Gastrocnemius medialis (tissue), 4 donors: ENCODE results near the gene C17orf78. TPM values are rescaled to one million over a fixed set of nuclear protein-coding genes. Genes with fewer than 3 reads are reported as not detected.

Experiments used
- ATAC-seq, 2 donors: fragments of 150-250 bp; one replicate each; pipeline ENCODE4 v1.9.1; 2016
- DNase-seq, 2 donors: peaks; one replicate each; pipeline ENCODE4 v3.0.0-alpha.2; 2019
- H3K27ac ChIP-seq, 4 donors: fragments of 200-600 bp; sonication (generic); 1 replicate in 1 of 4; 2 replicates in 3 of 4; pipeline ENCODE4 v1.5.1; 2016 to 2018; ENCODE audit warnings: mild to moderate bottlenecking in 2 of 4, moderate library complexity in 1 of 4
- H3K27me3 ChIP-seq, 3 donors: fragments of 200-600 bp; sonication (generic) in 2 of 3; 1 replicate in 1 of 3; 2 replicates in 2 of 3; pipeline versions ENCODE4 v1.5.1 to v1.6.0; 2016 to 2019; ENCODE audit warnings: mild to moderate bottlenecking in 1 of 3, moderate library complexity in 1 of 3
- H3K36me3 ChIP-seq, 2 donors: fragments of 200-600 bp; sonication (generic) in 1 of 2; one replicate each; pipeline ENCODE4 v1.5.1; 2017 to 2018
- H3K4me1 ChIP-seq, 2 donors: fragments of 200-600 bp; sonication (generic) in 1 of 2; one replicate each; pipeline ENCODE4 v1.5.1; 2016 to 2017; ENCODE audit warnings: mild to moderate bottlenecking in 2 of 2
- H3K4me3 ChIP-seq, 4 donors: fragments of 200-600 bp; sonication (generic) in 3 of 4; 1 replicate in 1 of 4; 2 replicates in 3 of 4; pipeline ENCODE4 v1.5.1; 2016 to 2019; ENCODE audit warnings: mild to moderate bottlenecking in 2 of 4
- H3K9me3 ChIP-seq, 3 donors: fragments of 200-600 bp; sonication (generic) in 2 of 3; 1 replicate in 1 of 3; 2 replicates in 2 of 3; pipeline ENCODE4 v1.5.1; 2016 to 2019
- POLR2A ChIP-seq, 2 donors: fragments of 450-650 bp; IDR thresholded peaks; one replicate each; pipeline ENCODE4 v1.6.1; 2017; ENCODE audit warnings: antibody characterized with exemption in 2 of 2, mild to moderate bottlenecking in 2 of 2, moderate library complexity in 2 of 2
- in situ Hi-C, 4 donors: fragments of 200-750 bp; cut with MboI; loops; one replicate each; pipeline versions ENCODE4 v1.15.0 to v1.8.0; 2017; ENCODE audit warnings: low sequenced_read_pairs in 4 of 4
- intact Hi-C: fragments of 100-400 bp; cut with DNase I; formaldehyde crosslinking; loops from one replicate; pipeline ENCODE4 v1.15.1; 2023; ENCODE audit warnings: low total_unique reads
- total RNA-seq, 4 donors: library from RNA; depleted of rRNA; stranded (reverse); fragments of >200 nt; gene quantifications; one replicate each; pipeline versions ENCODE4 v1.1.0 to v1.2.3, GENCODE V29; 2016
- TF ChIP-seq, protein P1 (sequence below), 5 experiments: fragments of 450-650 bp in 3 of 5; fragments of 200-600 bp in 2 of 5; sonication (generic) in 2 of 5; IDR thresholded peaks in 4 of 5; conservative IDR thresholded peaks in 1 of 5; 1 replicate in 4 of 5; 2 replicates in 1 of 5; pipeline ENCODE4 v1.5.1; 2016 to 2019; ENCODE audit warnings: antibody characterized with exemption in 5 of 5, mild to moderate bottlenecking in 3 of 5, moderate library complexity in 3 of 5

Gene C17orf78
- total RNA-seq, 4 donors from 2014 or later: not detected

DNA sequence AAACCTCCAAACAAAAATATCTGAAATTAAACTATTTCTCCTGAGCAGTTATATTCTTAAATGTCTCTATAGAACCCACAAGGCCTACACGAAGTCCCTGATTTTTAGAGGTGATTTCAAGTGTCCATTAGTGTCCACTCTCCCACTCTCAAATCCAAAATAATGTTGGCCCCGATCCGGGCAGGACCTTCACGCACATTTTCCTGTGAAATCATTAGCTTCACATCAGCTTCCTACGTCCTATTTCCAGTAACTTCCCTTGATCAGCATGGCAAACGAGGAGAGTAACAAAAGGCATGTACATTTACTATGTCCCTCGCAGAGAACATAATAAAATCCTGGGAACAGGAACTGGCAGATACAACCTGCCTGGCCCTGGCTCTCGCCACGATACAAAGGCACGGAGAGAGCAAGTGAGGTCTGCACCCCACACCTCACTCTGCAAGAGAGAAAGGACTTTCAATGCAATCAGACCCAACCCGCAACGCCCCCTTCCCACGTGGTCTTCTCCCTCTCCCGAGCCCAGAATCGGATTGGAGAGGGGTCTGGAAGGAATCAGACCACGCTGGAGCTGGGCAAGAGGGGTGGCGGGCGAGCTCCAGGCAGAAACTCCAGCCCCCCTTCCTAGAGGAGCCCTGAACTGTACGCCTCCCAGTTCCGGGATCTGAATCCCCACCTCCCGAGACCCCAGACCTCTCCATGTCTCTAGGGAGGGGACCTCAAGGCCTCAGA lies 17.5 kb upstream of the C17orf78 start:
- TF ChIP-seq POLR2A (IDR thresholded peaks at IDR 0.05): no peak
- TF ChIP-seq, protein P1, sequence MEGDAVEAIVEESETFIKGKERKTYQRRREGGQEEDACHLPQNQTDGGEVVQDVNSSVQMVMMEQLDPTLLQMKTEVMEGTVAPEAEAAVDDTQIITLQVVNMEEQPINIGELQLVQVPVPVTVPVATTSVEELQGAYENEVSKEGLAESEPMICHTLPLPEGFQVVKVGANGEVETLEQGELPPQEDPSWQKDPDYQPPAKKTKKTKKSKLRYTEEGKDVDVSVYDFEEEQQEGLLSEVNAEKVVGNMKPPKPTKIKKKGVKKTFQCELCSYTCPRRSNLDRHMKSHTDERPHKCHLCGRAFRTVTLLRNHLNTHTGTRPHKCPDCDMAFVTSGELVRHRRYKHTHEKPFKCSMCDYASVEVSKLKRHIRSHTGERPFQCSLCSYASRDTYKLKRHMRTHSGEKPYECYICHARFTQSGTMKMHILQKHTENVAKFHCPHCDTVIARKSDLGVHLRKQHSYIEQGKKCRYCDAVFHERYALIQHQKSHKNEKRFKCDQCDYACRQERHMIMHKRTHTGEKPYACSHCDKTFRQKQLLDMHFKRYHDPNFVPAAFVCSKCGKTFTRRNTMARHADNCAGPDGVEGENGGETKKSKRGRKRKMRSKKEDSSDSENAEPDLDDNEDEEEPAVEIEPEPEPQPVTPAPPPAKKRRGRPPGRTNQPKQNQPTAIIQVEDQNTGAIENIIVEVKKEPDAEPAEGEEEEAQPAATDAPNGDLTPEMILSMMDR (IDR thresholded peaks at IDR 0.05 in 4 of 5, conservative IDR thresholded peaks at IDR 0.05 in 1 of 5): no peak
- H3K4me3 ChIP-seq: peak overlapping the region; percentile 86 to 96 (median 94)
- ATAC-seq (peak; percentile 22 to 42), DNase-seq (peak; percentile 30 to 51)
- peak overlapping the region; percentile 93 to 98 (median 96) for H3K27ac ChIP-seq
- in situ Hi-C loops (no loop called here), intact Hi-C loops (no loop called here)
- H3K27me3 ChIP-seq: no peaks in the 10 kb centered on the region
- H3K9me3 ChIP-seq: no peaks in the 10 kb centered on the region
- H3K4me1 ChIP-seq: peaks cover 19 to 22% of the 10 kb centered on the region in 2 donors
- H3K36me3 ChIP-seq: no peaks in the 10 kb centered on the region

DNA sequence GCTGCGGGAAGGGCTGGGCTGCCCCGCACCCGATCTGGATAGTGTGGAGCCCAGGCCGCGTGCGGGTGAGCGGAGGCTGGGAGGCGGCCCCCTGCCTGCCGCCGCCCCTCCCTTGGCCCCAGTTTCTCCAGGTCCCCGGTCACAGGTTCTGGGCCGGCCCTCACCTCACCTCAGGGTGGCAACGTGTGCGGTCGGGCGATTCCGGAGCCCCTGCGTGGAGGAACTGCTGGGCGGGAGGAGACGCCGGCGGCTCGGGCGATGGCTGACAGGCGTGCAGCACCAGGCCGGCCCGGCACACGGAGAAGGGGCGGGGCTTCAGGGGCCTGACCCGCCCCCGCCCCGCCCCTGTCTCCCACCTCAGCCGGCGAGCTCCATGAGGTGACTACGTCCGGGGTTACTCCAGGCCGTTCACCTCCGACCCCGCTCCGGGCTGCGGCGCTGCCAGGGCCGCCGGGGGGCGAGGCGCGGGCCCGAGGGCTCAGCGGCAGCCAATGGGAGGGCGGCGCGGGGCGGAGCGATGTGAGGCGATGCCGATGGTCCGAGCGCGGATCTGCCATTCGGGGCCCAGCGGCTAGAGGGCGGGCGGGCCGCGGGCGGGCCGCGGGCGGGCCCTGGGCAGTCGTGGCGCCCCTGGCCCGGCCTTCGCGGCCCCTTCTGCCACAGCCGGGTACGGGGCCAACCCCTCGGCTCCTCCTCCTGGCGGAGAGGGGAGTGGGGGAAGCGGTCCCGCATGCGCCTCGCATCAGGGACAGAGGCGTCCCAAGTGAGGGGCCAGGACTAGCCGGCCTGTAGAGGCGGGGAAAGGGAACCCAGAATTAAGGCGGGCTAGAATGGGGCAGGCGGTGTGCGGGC lies 16.7 kb upstream of the C17orf78 start:
- DNase-seq (peak; percentile 89 to 96), ATAC-seq (peak; percentile 87)
- intact Hi-C loops: loop anchor here (1.0 kb wide), 4 partner anchors 32 to 411 kb away; partner anchors contain the start of genes AATF, ACACA and TADA2A
- Histone ChIP-seq H3K4me3 (peak overlapping the region; percentile 86 to 96 (median 94)), H3K27me3 (no peaks in the 10 kb centered on the region), H3K9me3 (no peaks in the 10 kb centered on the region), H3K4me1 (peaks cover 19 to 22% of the 10 kb centered on the region in 2 donors), H3K27ac (peak overlapping the region; percentile 93 to 98 (median 96)), H3K36me3 (no peaks in the 10 kb centered on the region)
- TF ChIP-seq POLR2A (IDR thresholded peaks at IDR 0.05): peak; percentile 87 to 93
- TF ChIP-seq, protein P1 (IDR thresholded peaks at IDR 0.05 in 4 of 5, conservative IDR thresholded peaks at IDR 0.05 in 1 of 5): peak in 4 of 5 experiments; percentile 31 to 65 (median 59)
- in situ Hi-C loops: no loop called here

DNA sequence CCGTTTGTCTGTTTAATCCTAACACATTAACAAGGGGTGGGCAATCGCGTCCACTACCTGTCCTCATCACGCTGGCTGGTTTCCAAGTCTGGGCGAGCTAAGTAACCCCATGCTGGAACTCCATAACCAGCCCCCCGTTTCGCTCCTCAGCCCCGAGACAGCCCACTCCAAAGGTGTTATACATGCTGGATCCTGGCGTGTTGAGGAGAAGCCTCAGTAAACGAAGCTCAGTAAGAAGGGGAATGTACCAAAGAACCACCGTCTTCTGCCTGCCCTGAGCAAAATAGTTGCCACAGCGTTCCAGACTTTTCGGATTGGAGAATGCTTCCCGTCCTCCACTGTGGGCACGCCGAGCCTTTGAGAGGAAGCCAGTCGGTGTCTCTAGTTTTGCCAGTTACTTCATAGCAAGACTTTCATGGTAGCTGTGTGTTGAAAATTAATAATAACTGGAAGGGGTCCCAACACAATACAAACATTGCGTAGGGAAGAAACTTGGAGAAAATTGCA lies 16.1 kb upstream of the C17orf78 start:
- ATAC-seq (peak in 1 of 2 donors; percentile 15), DNase-seq (no peak)
- Histone ChIP-seq H3K4me3 (peak overlapping the region; percentile 62 to 95 (median 78)), H3K27me3 (no peaks in the 10 kb centered on the region), H3K9me3 (no peaks in the 10 kb centered on the region), H3K4me1 (peaks cover 19 to 22% of the 10 kb centered on the region in 2 donors), H3K27ac (peak overlapping the region; percentile 93 to 98 (median 96)), H3K36me3 (no peaks in the 10 kb centered on the region)
- in situ Hi-C loops: no loop called here
- no peak for TF ChIP-seq POLR2A (IDR thresholded peaks at IDR 0.05)
- TF ChIP-seq, protein P1 (IDR thresholded peaks at IDR 0.05 in 4 of 5, conservative IDR thresholded peaks at IDR 0.05 in 1 of 5): no peak
- intact Hi-C loops: loop anchor here (1.0 kb wide), 4 partner anchors 32 to 411 kb away; partner anchors contain the start of genes AATF, ACACA and TADA2A

DNA sequence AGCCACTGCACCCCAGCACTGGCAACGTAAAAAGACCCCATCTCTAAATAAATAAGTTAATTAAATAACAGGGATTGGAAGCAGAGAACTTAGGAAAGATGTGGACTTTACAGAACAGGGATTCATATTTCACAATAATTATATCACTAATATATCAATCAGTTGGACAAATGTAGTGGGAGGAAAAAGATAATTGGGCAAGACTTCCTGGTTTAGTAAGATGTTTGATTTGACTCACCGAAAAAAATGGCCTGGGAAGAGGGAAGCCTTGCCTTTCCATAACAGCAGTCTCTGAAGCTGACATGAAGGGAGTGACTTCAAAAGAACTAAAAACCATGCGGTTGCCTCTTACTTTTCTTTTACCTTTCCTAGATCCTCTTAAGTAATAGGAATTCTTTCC lies 15.2 kb upstream of the C17orf78 start:
- Histone ChIP-seq H3K9me3 (no peaks in the 10 kb centered on the region), H3K27ac (peak overlapping the region in 2 of 4 donors; percentile 93 to 97), H3K4me1 (peaks cover 19 to 22% of the 10 kb centered on the region in 2 donors), H3K36me3 (no peaks in the 10 kb centered on the region), H3K27me3 (no peaks in the 10 kb centered on the region), H3K4me3 (no peak overlapping the region)
- in situ Hi-C loops: no loop called here
- no peak for ATAC-seq
- DNase-seq: no peak
- intact Hi-C loops: no loop called here
- TF ChIP-seq, protein P1 (IDR thresholded peaks at IDR 0.05 in 4 of 5, conservative IDR thresholded peaks at IDR 0.05 in 1 of 5): no peak
- no peak for TF ChIP-seq POLR2A (IDR thresholded peaks at IDR 0.05)
